Measurements from ENCODE around the gene PCDH12.

PCDH12 gene

DNA sequence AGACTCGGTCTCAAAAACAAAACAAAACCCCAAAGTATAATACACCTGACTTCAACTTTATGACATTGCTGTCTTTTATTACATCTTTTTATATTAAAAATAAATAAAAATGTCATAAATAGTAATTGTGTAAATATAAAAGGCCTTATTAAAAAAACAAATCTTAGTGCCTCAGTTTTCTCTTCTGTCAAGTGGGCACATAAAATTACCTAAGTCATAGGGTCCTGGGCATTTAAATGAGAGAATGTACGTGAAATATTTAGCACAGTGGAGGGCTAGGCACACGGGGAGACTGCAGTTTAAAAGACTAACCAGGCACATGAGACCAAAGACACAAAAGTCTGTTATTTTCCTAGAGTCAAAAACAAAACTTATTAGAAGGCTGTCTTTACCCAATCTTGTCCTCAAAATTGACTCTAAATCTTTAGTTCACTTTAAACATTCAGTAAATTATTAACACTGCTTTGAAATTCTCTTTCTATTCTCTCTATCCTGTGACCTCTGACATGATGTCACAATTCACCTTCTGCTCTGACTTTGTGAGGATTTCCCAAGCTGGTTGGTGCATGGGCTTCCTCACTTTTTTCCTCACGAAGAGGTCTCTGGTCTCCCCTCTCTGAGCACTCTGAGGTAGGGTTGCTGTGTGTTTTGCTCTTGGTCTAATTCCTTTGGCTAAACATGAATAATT lies 8.4 kb upstream of the PCDH12 start:
- DNase-seq, result no peak

DNA sequence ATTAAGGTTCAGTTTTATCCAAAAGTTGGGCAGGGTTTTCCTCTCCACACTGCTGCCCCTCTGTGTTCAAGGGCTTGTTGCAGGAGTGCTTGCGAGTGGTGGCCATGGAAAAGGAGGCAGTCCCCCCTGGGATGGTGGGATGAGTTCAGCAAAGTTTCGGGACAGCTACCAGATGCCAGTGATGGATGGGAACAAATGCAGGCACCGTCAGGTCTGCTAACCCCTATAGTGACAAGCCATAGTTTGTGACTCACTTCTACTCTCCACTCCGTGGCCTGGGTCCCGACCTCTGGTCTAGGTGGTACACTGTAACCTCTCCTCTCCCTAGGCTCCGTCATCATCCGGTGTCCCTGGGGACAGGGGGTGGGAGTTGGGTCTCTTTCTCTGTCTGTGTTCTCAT lies 7.1 kb upstream of the PCDH12 start:
- no peak for DNase-seq

DNA sequence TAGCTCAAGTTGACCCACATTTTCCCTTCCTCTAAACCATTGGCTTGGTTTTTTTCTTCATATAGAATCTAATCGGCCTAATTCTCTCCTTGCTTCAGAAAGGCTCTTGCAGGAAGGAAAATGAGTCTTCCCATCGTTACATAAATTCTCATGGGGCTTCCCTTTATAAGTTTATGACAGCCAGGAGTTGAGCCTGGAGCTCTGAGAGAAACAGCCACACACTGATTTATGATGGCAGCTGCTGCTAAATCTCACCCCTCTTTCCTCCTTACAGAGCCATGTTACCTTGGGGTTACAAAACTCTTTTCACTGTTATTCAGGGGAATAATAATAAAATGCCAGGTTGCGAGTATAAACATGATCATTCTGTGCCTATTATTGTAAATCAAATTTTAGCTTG lies 5.7 kb upstream of the PCDH12 start:
- no peak for DNase-seq

DNA sequence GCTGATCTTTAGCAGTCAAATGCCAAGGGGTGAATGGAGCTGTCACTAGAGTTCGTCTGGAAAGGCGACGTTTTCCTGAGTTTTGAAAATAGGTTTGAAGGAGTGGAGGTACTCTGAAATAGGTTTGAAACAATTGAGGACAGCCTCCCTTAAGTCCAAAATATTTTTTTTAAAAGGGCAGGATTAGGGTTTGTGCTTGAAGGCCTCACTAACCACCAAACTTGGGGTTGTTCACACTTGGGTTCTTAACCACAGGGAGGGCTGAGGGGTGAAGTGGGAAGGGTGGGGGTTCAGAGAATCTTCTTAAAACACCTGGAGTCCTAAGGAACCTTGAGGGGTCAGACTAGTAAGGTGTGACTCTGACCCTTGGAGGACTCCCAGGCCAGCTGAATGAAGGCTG lies 3.5 kb upstream of the PCDH12 start:
- DNase-seq, result no peak

DNA sequence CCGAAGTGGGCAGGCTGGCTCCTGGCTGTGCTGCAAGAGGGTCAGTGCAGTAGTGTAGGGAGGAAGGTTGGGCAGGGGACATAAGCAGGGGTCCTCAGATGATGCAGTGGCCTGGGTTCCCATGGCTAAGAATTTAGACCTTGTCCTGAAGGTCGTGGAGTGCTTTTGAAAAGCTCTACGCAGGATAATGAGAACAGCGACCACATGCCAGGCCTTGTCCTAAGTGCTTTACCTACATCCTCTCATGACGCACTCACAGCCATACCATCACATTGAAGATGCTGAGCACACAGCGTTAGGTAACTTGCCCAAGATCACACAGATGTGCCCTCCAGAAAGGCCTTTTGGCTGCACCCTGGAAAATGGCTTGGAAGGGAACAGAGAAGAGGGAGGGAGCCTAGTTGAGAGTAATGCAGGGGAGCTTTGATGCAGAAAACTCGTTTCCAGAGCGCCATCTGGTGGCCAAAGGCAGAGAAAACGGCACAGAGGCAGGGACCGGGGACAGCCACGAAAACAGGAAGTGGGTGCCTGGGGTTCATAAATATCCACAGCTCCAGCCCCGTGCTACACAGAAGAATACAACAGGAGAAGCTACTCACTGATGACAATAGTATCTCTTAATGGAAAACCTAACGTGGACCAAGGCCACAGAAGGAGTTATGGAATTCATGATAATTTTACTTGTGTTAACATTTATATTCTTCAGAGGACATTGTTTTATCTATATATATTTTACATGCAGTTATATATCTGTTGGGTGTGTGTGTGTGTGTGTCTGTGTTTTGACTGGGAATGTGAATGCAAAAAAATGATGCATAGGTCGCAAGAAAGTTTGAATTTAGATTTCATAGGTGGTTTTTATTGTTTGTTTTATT lies 2.7 kb upstream of the PCDH12 start:
- DNase-seq, result peak; percentile 93

DNA sequence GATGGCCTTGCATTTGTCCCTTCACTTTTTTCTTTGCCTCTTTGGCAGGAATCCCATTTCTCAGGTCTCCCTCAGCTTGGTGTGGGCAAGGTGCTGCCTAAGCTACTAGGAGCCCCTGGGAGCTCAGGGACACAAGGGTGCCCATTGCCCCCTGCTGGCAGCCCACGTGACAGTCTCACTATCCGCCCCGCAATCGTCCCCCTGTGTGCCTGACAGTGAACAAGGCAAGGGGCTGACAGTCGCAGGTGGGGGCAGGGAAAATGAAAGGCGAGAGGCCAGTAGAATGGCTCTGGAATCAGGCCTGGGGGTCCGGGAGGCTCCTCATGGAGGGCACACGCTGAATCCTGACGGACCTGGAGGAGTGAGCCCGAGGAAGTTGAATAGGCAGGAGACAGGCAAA lies 2.0 kb upstream of the PCDH12 start:
- no peak for DNase-seq

DNA sequence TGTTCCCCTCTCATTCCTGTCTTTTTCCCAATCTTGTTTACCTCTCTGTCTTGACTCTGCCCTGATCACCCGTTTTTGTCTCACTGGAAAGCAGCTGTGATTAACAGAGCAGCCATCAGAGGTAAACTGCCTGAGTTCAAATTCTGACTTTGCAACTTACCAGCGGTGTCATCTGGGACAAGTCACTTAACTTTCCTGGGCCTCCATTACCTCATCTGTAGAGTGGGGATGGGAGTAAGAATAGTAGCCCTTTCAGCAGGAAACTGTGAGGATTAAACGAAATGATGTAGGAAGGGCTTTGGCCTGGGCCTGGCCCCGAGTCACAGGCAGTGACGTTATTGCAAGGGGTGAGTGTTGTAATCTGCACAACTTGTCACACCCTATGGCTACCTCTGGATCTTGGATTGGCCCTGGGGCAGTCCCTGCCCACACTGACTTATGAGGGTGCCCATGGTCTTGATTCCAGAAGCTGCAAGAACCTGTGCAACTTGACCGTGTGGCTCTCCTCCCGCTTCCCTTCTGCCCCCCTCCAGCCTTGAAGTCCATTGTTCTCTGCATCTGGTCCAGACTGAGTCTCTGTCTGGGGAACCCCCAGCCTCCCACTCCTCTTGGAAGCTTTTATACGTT lies 657 bp upstream of the PCDH12 start:
- DNase-seq, result peak; percentile 17

DNA sequence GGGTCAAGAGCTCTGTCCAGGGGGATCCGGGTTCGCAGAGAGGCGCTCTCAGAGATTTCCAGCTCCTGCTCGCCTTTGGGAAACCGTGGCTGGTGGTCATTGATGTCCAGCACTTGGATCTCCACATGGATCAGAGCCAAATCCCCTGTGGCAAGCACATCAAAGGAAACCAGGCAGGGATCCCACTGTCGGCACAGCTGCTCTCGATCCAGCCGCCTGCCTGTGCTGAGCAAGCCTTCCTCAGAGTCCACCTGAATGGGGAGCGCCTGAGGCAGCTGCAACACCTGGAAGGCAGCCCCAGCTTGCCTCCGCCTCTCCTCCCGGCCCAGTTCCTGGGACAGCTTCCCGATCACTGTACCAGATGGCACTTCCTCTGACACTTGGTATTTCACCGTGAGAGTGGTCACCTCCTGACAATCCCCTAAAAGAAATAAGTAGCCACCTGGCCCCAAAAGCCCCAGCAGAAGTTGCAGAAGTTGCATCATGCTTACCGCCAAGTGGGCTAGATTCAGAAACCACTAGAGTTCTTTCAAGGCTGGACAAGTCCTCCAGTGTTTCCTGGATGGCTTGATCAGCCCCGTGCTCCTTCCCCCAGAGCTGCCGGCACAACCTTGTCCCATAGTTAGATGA lies 520 bp downstream of the PCDH12 start:
- no peak for DNase-seq

DNA sequence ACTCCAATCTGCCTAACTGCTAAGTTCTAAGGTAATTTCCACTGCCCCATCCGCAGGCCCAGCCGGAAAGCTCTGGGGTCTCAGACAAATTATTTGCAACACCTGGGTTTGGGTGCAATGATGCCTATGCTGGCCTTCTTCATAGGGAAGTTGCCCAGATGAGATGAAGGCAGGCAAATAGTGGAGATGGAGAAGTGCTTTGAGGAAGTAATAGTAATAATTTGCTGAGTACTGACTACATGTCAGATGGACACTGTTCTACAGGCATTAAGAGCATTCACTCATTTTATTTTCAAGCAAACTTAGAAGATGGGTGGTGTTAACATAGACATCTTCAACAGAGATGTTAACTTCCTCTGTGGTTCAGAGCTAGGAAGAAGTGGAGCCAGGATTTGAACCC lies 3.8 kb downstream of the PCDH12 start:
- DNase-seq, result no peak

DNA sequence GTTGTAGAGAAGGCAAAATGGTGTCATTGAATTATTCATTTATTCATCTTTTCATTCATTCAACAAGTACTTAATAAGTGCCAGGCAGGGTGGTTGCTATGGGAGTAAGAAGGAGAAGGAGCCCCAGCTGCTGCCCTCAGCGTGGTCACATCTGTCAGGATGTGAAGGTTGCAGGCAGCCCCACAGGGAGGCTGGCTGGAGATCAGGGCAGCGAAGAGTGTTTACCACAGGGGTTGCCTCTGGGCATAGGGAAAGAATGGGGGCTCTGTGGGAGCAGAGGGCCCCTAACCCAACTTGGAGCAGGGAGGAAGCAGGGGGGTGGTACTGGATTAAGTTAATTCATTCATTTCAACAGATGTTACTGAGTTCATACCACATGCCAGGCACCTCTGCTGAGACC lies 6.0 kb downstream of the PCDH12 start:
- no peak for DNase-seq

DNA sequence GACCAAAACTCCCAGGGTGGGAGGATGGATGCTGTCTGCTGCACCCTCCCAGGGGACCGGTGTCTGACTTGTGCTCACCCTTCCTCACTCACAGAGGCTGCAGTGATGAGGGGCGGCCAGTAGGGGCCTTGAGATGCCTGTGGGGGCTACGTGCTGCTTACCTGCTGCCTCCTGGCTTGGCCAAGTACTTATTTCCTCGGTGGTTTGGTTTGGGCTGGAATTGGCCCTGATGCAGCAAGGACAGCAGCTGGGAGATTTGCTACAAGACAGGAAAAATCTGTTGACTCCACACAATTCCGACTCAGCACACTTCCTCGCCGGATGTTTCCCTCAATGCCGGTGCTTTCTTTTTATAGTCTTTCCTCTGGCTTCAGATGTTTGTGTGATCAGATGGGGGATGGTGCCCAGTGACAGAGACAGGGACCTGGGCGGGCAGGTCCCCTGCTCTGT lies 6.6 kb downstream of the PCDH12 start:
- peak; percentile 24 for DNase-seq

DNA sequence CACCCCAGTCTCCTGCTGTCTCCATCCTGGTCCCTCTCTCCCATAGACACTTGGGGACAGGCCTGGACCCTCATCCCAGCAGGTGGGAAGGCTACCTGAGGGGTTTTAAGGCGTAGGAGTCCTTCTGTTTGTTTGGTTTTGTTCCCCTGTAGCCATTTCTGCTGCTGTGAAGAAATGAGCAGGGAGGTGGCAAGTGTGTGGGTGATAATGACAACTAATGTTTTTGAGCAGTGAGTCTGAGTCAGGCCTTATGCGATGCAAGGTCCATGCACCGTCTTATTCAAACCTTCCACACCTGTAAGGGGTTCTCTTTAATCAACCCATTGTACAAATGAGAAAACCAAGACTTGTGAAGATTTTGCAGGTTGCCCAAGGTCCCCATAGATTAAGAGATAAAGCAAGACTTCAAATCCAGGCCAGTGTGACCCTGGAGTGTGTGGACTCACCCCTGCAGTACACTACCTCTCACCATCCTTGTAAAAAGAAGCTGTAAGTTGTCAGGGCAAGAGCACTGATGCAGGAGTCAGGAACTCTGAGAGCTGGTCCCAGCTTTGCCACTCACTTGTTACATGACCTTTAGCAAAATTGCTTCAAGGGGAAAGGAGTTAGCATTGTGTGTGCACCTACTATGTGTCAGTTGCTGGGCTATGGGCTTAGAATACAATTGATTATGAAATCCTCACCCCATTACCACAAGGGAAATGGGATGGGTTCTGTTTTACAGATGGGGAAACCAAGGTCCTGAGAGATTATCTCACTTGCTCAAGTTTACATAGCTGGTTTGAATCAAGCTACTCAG lies 7.6 kb downstream of the PCDH12 start:
- DNase-seq, result no peak

DNA sequence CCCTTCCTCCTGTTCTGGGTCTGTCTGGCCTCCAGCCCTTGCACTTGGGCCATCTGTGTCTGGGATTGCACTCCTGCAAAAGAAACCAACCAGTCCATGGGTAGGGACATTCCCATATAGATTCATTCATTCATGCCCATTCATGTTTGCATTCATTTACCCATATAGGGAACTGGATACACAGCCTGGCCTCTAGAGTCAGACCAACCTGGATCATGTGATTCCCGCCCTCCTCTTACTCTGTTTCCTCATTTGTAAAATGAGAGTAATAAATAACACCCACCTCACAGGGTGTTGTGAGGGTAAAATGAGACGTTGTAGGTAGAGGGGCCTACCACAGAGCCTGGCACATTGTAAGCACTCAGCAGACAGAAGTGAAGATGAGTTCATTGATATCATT lies 8.5 kb downstream of the PCDH12 start:
- no peak for DNase-seq

DNA sequence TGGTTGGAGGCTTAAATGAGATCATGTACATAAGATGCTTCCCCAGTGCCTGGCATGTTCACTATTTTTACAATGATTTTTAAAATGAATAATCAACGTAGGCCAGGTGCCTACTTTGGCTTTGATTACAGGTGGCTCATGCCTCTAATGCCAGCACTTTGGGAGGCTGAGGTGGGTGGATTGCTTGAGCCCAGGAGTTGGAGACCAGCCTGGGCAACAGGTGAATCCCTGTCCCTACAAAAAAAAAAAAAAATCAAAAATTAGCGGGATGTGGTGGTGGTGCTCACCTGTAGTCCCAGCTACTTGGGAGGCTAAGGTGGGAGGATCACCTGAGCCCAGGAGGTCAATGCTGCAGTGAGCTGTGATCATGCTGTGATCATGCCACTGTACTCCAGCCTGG lies 9.2 kb downstream of the PCDH12 start:
- DNase-seq, result no peak

DNA sequence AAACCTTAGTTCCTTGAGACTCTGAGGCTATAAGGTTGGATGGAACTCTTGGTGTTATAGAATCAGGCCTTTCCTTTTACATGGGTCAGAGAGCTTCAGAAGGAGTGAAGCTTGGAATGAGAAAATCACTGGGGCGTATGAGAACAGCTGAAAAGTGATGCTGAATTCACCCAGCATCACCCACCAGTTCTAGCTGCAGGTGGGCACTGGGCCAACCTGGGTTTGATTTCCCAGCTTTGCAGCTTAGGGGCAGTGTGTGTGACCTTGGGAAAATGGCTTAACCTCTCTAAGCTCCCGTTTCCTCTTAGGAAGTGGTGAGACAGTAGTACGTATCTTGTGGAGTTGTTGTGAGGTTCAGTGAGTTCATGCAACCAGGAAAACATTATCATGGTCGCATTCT lies 10.7 kb downstream of the PCDH12 start:
- DNase-seq, result no peak

DNA sequence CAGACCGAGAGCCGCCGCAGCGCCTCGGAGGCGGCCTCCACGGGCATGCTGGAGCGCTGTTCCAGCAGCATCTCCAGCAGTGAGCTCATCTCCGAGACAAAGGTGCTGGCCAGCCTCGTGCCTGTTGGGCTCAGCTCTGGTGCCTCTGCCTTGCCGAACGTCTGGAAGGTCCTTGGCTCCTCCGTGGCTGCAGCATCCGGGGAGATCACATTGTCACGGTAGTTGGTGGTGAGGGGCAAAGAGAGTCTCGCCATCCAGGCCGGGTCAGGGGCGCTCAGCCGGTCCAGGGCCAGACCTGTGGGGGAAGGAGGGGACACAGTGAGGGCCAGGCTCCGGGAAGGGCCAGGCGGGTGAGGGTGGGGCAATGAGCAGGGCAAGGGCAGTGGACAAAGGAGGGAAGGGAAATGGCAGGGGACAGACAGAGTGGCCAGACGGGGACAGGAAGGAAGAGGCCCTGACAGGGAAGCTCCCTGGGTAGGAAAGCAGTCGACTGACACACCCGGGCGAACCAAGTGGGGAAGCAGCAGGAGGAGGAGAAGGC lies 12.4 kb downstream of the PCDH12 start:
- DNase-seq, result no peak

DNA sequence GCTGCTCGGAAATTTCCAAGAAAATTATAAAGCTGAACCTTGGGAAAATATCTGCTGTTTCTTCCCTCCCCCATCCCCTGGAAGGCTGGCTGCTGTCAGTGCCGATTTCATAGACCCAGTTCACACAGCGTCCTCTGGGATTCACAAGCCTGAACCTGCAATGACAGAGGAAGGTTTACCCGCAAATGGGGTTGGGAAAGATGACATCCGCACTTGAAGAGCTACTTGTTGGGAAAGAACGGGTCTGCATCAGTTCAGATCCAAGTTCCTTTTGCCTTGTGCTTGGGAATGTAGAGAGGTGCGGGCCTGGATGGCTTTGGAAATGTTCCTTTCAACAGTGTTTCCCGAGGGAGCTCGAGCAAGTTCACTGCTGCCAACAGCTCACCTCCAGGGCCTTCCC lies 13.9 kb downstream of the PCDH12 start:
- no peak for DNase-seq

DNA sequence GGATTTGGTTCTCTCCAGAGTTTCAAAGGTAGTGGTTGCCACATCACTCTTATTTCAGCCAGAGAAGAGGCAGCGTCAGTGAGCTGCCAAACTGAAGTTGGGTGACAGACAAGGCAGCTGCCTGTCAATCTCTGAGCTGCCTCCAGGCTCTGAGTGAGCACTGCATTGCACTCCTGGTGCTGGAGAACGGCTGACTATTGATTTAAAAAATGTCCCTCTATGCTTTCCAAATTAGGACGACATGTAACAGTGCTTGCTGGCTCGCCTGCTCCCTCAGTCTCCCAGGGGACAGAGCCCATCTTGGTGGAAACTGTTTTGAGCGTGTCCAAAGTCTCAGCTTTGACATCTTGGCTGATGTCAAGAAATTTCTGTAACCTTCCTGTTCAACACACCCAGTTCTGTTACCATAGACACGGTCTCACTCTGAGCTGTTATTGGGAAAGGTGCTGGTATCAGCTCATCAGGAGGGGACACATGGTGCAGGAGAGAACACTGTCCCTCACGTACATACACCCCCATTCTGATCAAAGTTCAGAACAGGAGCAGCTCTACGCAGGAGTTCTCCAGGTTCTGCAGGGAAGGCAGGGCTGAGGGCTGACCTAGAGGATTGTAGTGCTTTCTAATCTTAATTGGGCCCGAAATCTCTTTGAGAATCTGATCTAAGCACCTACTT lies 15.7 kb downstream of the PCDH12 start:
- no peak for DNase-seq

DNA sequence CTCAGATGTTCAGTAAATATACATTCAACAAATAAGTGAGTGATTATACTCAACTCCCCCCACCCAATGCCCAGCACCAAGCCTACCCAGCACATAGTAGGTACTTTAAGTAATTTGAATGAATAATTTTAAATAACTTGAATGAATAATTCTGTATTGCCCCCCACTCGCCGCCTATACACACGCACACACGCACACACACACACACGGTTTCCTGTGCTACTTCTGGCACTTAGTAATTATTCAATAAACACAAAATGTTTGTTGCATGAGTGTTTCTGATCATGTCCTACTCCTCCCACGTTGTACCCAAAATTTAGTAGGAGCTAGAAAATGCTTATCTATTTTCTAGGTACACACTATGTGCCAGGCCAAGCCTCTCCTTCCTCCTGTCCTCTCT lies 16.2 kb downstream of the PCDH12 start:
- no peak for DNase-seq

DNA sequence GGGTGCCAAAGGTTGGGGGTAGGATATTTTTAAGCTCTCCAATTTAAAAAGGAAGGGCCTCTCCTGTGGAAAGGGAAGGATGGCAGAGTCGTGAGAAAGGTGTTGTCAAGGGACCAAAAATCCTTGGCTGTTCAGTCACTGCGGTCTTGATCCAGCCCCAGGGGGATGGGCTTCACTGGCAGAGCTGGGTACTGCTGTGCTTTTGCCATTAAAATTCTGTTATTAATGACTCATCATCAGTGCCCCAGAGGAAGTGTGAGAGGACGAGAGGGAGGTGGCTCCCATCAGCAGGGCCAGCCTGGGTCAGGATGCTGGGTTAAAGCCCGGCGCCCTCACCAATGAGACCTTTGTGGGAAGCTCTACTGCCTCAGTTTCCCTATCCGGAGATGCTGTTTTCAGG lies 16.7 kb downstream of the PCDH12 start:
- DNase-seq, result no peak

DNA sequence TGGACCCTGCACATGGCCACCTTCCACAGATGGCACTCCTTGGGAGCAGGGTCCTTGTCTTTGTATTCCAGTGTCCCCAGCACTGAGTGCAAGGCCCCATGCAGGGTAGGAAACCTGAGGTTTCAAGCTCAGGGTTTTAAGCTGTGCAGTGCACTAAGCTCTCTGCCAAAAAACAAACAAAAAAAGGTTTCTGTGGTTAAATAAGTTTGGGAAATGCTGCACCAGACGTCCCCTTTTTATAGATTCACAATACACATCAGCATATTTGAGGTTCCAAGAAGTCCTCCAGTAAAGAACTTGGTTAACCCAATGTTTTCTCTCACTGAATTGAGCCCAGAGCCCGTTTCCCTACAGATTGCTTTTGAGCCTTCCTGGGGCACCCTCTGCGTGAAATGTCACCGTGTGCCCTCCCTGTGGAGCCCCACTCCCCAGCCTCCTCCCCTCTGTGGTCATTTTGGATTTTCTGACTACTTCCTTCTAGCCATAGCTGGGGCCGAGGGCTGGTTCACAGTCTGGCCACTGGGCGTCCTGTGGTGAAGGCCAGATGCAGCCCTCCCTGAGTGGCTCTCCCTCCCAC lies 17.2 kb downstream of the PCDH12 start:
- DNase-seq, result no peak
